Fibroblast of gingiva (primary cell): ENCODE measurements around the gene CPNE7.

Experiments used
- DNase-seq: peaks from one replicate; pipeline ENCODE4 v3.0.0-alpha.2; 2011; ENCODE audit warnings: low read depth

The CPNE7 gene

GRCh38 chr16:89549007-89549700 lies 26.4 kb upstream of the CPNE7 start:
- no peak for DNase-seq

- DNase-seq: no peak
These were observed 25.0 kb upstream of the CPNE7 start for GRCh38 chr16:89550421-89551007.

- DNase-seq: no peak
These were observed 23.2 kb upstream of the CPNE7 start for GRCh38 chr16:89552329-89552728.

DNA sequence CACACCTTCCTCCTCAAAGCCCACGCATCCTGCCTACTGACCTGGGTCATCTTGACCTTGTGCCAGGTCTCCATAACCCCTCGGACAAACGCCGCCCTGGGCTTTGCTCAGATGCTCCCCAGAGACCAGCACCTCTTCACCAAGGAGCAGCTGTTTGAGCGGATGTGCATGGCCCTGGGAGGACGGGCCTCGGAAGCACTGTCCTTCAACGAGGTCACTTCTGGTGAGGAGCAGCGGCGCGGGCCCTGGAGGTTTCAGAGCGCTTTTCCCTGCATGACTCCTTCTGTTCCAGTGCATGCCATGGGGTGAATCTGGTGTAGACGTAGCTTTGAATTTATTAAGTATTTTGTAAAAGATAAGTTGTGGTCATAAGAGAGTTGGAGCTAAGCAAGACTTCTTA lies 22.6 kb upstream of the CPNE7 start:
- no peak for DNase-seq

GRCh38 chr16:89553733-89554132 lies 21.8 kb upstream of the CPNE7 start:
- DNase-seq: no peak

- no peak for DNase-seq
These were observed 21.2 kb upstream of the CPNE7 start for GRCh38 chr16:89554343-89554742.

GRCh38 chr16:89555265-89555664 lies 20.3 kb upstream of the CPNE7 start:
- DNase-seq: no peak

- DNase-seq: no peak
These were observed 19.8 kb upstream of the CPNE7 start for GRCh38 chr16:89555780-89556179.

- peak; percentile 49 for DNase-seq
These were observed 18.5 kb upstream of the CPNE7 start for GRCh38 chr16:89556750-89557689.

DNA sequence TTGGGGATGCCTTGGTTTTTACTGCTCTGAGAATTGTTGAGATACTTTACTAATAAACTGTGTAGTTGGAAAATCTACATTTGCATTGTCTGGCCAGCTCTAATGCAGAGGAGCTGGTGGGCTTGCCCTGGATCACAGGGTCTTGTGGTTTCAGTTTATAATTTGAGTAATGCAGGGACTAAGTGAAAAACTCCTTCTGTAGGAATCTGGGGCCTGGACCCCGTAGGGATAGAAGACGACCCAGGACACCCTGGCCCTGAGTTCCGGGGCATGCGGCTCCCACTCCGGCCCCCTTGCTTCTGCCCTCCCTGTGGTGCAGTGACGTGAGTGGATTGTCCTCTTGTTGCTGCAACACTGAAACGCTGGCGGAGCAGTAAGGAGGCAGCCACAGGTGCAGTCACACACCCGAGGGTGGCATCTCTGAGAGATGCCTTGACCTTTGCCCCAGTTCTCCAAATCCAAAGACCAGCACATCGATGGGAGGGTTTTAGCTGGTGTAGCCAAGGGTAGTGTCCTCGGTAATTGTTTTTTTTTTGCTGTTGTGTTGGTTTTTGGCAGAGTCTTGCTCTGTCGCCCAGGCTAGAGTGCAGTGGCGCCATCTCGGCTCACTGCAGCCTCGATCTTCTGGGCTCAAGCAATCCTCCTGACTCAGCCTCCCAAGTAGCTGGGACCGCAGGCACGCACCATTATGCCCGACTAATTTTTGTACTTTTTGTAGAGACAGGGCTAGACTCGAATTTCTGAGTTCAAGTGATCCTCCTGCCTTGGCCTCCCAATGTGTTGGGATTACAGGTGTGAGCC lies 17.7 kb upstream of the CPNE7 start:
- no peak for DNase-seq

DNA sequence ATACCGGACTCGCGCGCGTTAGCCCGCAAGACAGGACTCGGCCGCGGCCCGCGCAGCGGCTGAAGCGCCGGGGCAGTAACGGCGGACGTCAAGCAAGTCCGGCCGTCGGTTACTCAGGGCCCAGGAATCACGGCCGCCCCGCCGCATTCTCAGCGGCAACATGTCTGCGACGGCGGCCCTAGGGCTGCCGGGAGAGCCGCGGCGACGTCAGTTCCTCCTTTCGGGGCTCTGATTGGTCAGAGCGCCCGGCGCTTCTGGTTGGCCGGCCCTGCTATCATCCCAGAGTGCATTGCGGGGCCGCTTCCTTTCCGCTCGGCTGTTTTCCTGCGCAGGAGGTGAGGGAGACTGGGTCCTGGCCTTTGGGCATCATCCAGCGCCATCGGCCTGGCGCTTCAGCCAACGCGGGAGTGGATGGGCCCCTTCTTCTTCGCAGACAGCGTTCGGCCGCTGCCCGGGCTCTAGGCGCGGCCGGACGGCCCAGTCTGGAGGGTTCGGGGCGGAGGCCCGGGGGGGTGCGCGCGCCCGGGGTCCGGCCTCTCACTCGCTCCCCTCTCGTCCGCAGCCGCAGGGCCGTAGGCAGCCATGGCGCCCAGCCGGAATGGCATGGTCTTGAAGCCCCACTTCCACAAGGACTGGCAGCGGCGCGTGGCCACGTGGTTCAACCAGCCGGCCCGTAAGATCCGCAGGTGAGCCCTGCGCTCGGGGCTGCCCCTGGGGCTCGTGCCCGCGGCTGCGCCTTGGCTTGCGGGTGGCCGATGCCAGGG lies 15.0 kb upstream of the CPNE7 start, which contains the start of gene RPL13:
Gene RPL13, plus strand, starts transcription at position 305 of the 764 bp plus-strand sequence. Its CDS starts 278 bp downstream, at position 583.
- DNase-seq: peak; percentile 96

DNA sequence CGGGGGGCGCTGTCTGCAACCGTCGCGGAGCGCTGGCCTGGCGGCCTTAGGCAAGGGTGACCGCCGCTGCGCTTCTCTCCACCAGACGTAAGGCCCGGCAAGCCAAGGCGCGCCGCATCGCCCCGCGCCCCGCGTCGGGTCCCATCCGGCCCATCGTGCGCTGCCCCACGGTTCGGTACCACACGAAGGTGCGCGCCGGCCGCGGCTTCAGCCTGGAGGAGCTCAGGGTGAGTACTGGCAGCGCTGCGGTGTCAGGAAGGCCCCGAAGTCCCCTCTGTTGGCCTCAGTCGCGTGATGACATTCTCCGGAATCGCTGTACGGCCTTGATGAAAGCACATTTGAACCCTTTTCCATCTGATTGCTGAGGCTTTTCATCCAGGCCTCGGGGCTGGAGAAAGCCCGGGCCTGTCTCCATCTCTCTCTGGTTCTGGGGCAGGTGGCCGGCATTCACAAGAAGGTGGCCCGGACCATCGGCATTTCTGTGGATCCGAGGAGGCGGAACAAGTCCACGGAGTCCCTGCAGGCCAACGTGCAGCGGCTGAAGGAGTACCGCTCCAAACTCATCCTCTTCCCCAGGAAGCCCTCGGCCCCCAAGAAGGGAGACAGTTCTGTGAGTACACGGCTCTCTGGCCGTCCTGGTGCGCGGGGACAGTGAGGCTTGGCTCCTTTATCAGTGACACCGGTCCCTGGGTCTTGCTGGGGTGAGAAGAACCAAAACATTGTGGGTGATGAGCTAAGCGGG lies 14.2 kb upstream of the CPNE7 start:
- DNase-seq: no peak

- no peak for DNase-seq
These were observed 13.5 kb upstream of the CPNE7 start for GRCh38 chr16:89561884-89562599.

DNA sequence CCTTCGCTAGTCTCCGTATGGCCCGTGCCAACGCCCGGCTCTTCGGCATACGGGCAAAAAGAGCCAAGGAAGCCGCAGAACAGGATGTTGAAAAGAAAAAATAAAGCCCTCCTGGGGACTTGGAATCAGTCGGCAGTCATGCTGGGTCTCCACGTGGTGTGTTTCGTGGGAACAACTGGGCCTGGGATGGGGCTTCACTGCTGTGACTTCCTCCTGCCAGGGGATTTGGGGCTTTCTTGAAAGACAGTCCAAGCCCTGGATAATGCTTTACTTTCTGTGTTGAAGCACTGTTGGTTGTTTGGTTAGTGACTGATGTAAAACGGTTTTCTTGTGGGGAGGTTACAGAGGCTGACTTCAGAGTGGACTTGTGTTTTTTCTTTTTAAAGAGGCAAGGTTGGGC lies 12.6 kb upstream of the CPNE7 start:
- no peak for DNase-seq

GRCh38 chr16:89563639-89564392 lies 11.7 kb upstream of the CPNE7 start:
- DNase-seq: no peak

DNA sequence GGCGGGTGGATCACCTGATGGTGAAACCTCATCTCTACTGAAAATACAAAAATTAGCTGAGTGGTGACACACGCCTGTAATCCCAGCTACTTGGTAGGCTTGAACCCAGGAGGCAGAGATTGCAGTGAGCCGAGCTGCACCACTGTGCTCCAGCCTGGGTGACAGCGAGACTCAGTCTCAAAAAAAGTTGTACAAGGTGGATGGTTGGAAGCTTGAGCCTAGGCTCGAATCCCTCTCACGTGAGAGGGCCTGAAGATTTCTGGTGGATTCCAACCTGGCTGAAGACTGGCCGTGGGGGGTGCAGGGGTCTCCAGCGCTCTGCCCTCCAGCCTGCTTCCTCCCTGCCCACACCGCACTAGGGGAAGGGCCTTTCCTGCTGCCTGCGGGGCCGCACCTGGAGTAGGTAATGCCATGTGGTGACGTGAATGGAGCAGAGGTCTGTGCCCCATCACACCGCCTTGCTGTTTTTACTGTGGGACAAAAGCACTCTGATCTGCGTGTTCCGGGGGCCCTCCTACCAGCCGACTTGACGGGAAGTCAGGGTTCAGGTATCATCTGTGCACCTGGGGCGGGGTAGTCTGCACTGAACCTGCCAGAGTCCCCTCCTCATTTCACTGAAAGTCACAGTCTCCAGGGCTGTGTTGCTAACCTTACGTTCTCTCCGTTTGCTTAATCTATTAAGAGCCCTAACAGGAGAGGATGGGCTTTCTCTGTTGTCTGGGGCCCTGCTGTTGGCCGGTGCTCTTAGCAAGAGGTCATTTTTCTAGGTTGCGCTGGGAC lies 10.9 kb upstream of the CPNE7 start:
- DNase-seq: no peak

DNA sequence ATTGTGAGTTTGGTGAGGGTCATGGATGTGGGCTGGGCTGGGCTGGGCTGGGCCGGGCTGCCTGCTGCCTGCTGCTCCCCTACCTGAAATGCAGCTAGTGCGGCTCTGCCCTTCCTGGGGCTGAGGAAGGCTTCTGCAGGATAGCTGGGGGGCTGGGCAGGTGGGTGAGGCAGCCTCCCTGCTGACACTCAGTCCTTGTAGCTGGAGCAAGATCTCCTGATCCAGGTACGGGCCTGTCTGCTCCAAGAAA lies 10.4 kb upstream of the CPNE7 start:
- no peak for DNase-seq

- DNase-seq: peak; percentile 34
These were observed 9.8 kb upstream of the CPNE7 start for GRCh38 chr16:89565506-89566372.
